GM12874 (cell line): ENCODE measurements around the gene MXRA8.

Experiments
- CTCF ChIP-seq: IDR thresholded peaks from 2 replicates; pipeline ENCODE4 v1.5.1; 2011; ENCODE audit warnings: low read depth, mild to moderate bottlenecking, control low read depth, low read length, moderate library complexity; ENCODE audit not compliant: insufficient read depth

MXRA8 gene

GRCh38 chr1:1326075-1326605, 32.2 kb downstream of the MXRA8 start:
- no peak for TF ChIP-seq CTCF

GRCh38 chr1:1325288-1326074, 32.9 kb downstream of the MXRA8 start:
- no peak for TF ChIP-seq CTCF

- TF ChIP-seq CTCF, result no peak
These were observed 33.6 kb downstream of the MXRA8 start, which contains the start of the genes CPTP and INTS11 for GRCh38 chr1:1324524-1325287. Gene CPTP (plus strand): TSS chr1:1324802. CDS start chr1:1326911, 2,109 bp downstream. Gene INTS11 (minus strand): TSS chr1:1324660. CDS start chr1:1324608, 52 bp downstream.

- TF ChIP-seq CTCF, result no peak
These were observed 34.3 kb downstream of the MXRA8 start for GRCh38 chr1:1324084-1324523.

- TF ChIP-seq CTCF, result no peak
These were observed 35.4 kb downstream of the MXRA8 start for GRCh38 chr1:1322952-1323351.

- no peak for TF ChIP-seq CTCF
These were observed 35.9 kb downstream of the MXRA8 start for GRCh38 chr1:1322418-1322817.

GRCh38 chr1:1321477-1321876, 36.9 kb downstream of the MXRA8 start:
- no peak for TF ChIP-seq CTCF
